Hepatocyte (in vitro differentiated cells): ENCODE results near the gene PVALEF. TPM values are rescaled to one million over a fixed set of nuclear protein-coding genes. Genes with fewer than 3 reads are reported as not detected.

Source experiments
- DNase-seq: peaks from one replicate; pipeline ENCODE4 v3.0.0-alpha.2; 2016; ENCODE audit warnings: low spot score
- H2AFZ ChIP-seq: fragments of 200-600 bp; sonication (generic); 2 replicates; pipeline ENCODE4 v1.6.0; 2016; ENCODE audit warnings: antibody characterized with exemption, mild to moderate bottlenecking
- H3K27ac ChIP-seq: fragments of 200-600 bp; sonication (generic); 2 replicates; pipeline ENCODE4 v1.5.1; 2016; ENCODE audit warnings: mild to moderate bottlenecking
- H3K27me3 ChIP-seq: fragments of 200-600 bp; sonication (generic); 2 replicates; pipeline ENCODE4 v1.6.1; 2016
- H3K36me3 ChIP-seq: fragments of 200-600 bp; sonication (generic); replicated peaks from 2 replicates; pipeline ENCODE4 v1.5.1; 2016; ENCODE audit warnings: low read depth; ENCODE audit not compliant: insufficient read depth
- H3K4me1 ChIP-seq: fragments of 200-600 bp; sonication (generic); 2 replicates; pipeline ENCODE4 v1.5.1; 2016; ENCODE audit warnings: mild to moderate bottlenecking, moderate library complexity; ENCODE audit not compliant: insufficient read depth
- H3K4me2 ChIP-seq: fragments of 200-600 bp; sonication (generic); 2 replicates; pipeline ENCODE4 v1.6.0; 2016
- H3K4me3 ChIP-seq: fragments of 200-600 bp; sonication (generic); 2 replicates; pipeline ENCODE4 v1.5.1; 2016; ENCODE audit warnings: mild to moderate bottlenecking
- H3K79me2 ChIP-seq: fragments of 200-600 bp; sonication (generic); 2 replicates; pipeline ENCODE4 v1.6.0; 2017; ENCODE audit warnings: mild to moderate bottlenecking
- H3K9me2 ChIP-seq: fragments of 200-600 bp; sonication (generic); replicated peaks from 2 replicates; pipeline ENCODE4 v1.6.0; 2017; ENCODE audit warnings: mild to moderate bottlenecking; ENCODE audit not compliant: insufficient read depth
- H3K9me3 ChIP-seq: fragments of 200-600 bp; sonication (generic); 2 replicates; pipeline ENCODE4 v1.5.1; 2016; ENCODE audit warnings: low read depth, mild to moderate bottlenecking
- H4K20me1 ChIP-seq: fragments of 200-600 bp; sonication (generic); 2 replicates; pipeline ENCODE4 v1.6.0; 2016; ENCODE audit warnings: mild to moderate bottlenecking; ENCODE audit not compliant: insufficient read depth, poor library complexity, severe bottlenecking
- CTCF ChIP-seq: fragments of 200-600 bp; sonication (generic); IDR thresholded peaks from 2 replicates; pipeline ENCODE4 v1.5.1; 2016; ENCODE audit warnings: antibody characterized with exemption, mild to moderate bottlenecking; ENCODE audit not compliant: poor library complexity
- EZH2 ChIP-seq: fragments of 200-600 bp; sonication (generic); IDR thresholded peaks from 2 replicates; pipeline ENCODE4 v1.6.1; 2016; ENCODE audit warnings: antibody characterized with exemption, mild to moderate bottlenecking, borderline replicate concordance
- EZH2phosphoT487 ChIP-seq: fragments of 200-600 bp; sonication (generic); IDR thresholded peaks from one replicate; pipeline ENCODE4 v1.6.1; 2018; ENCODE audit warnings: antibody characterized with exemption, mild to moderate bottlenecking, low read depth, moderate library complexity; ENCODE audit not compliant: unreplicated experiment, severe bottlenecking
- WGBS: methylation state at CpG from one replicate; pipeline ENCODE4 v1.1.6; 2016; ENCODE audit warnings: low lambda C conversion rate; ENCODE audit errors: missing lambda C conversion rate; 5-methylcytosine and 5-hydroxymethylcytosine counted together
- polyA plus RNA-seq: library from polyadenylated mRNA; unstranded; fragments of >200 nt; fragmentation: Nextera tagmentation; extraction: Ambion mirVana; gene quantifications from 2 replicates; pipeline ENCODE4 v1.2.1, GENCODE V29; 2016
- total RNA-seq: library from RNA; depleted of rRNA; stranded (reverse); fragments of >200 nt; gene quantifications from 2 replicates; pipeline ENCODE4 v1.2.3, GENCODE V29; 2014

The PVALEF gene
- total and polyA plus RNA-seq, 2 experiments from 2014 or later, result 0.15 TPM; not detected in 1

- Histone ChIP-seq H3K4me1 (no peaks in the 10 kb centered on the region), H3K27me3 (no peaks in the 10 kb centered on the region), H3K9me2 (no peaks in the 10 kb centered on the region), H3K27ac (no peak overlapping the region), H3K79me2 (no peaks in the 10 kb centered on the region), H3K4me2 (no peak overlapping the region), H2AFZ (no peak overlapping the region), H3K4me3 (no peak overlapping the region), H4K20me1 (no peaks in the 10 kb centered on the region), H3K36me3 (no peaks in the 10 kb centered on the region), H3K9me3 (no peaks in the 10 kb centered on the region)
- no peak for TF ChIP-seq EZH2phosphoT487
- DNase-seq, result no peak
- WGBS, result 92% methylated on average over 11 of the region's 14 CpGs
These were observed 32.1 kb downstream of the PVALEF start for GRCh38 chr17:81197409-81197795.

DNA sequence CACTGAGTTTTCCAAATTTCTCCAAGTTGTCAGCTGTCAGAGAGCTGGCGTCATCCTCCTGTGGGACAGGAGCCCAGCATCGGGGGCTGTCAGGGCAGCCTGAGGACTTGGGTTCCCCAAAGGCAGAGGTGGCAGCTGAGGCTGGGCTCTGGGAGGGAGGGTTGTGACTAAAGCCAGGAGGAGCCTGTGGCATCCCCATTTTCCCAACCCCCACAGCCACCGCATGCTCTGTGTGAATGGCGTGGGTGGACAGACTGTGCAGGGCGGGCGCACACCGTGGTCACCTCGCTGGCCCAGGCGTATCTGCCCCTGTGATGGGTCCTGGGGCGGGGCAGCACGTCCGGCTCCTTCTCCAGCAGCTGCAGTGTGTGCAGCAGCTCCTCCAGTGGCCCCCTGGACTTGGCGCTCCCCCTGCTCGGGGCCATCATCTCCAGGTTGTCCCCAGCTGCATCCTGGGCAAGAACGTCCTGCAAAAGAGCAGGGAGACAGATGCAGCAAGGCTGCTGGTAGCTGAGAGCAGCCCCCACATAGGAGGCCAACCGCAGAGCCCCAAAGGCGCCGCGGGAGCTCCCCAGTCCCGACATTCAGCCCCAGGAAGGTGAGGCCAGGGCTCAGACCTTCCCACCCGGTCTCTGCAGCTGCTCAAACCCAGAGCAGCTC, 32.7 kb downstream of the PVALEF start:
- H3K27ac ChIP-seq, result no peak overlapping the region
- no peaks in the 10 kb centered on the region for H3K9me2 ChIP-seq
- no peaks in the 10 kb centered on the region for H3K36me3 ChIP-seq
- whole genome bisulfite sequencing, result 96% methylated on average over 21 of the region's 21 CpGs
- no peaks in the 10 kb centered on the region for H4K20me1 ChIP-seq
- no peaks in the 10 kb centered on the region for H3K27me3 ChIP-seq
- H3K4me1 ChIP-seq, result no peaks in the 10 kb centered on the region
- H2AFZ ChIP-seq, result no peak overlapping the region
- H3K79me2 ChIP-seq, result no peaks in the 10 kb centered on the region
- no peaks in the 10 kb centered on the region for H3K9me3 ChIP-seq
- DNase-seq, result no peak
- TF ChIP-seq EZH2phosphoT487 (no peak), CTCF (no peak), EZH2 (no peak)
- H3K4me2 ChIP-seq, result no peak overlapping the region
- H3K4me3 ChIP-seq, result no peak overlapping the region

DNA sequence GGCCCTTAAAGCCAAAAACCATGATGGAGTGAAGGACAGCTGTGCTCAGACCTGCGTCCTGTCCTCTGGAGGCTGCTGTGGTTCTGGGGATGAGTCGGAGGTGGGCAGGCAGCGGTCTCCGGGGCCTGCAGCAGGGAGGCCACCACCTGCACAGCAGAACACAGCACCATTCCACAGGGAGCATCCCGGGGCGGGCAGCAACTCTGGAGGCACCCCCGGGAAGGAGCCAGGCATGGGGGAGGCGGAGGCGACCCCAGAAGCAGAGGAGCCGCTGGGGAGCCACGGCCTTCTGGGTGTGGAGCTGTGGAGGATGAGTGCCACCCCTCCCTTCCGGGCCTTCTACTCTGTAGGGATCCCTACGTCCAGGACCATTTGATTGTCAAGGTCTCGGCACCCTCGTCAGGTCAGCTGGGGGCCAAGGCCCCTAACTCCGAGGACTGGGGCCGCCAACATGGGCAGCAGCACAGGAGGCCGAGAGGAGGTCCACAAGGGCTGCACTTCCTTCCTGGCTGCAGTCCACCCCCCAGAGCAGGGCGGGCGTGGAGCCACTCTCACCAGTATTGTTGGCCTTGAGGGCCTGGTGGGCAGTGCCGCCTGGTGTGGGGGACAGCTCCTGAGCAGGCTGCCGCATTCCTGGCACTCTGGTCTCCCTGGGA, 33.6 kb downstream of the PVALEF start:
- Histone ChIP-seq H4K20me1 (no peaks in the 10 kb centered on the region), H3K36me3 (no peaks in the 10 kb centered on the region), H2AFZ (no peak overlapping the region), H3K27me3 (no peaks in the 10 kb centered on the region), H3K79me2 (no peaks in the 10 kb centered on the region), H3K4me2 (no peak overlapping the region), H3K9me3 (no peaks in the 10 kb centered on the region), H3K4me3 (no peak overlapping the region), H3K4me1 (no peaks in the 10 kb centered on the region), H3K27ac (no peak overlapping the region), H3K9me2 (no peaks in the 10 kb centered on the region)
- TF ChIP-seq CTCF, result no peak
- TF ChIP-seq EZH2, result no peak
- WGBS, result 95% methylated on average over 22 of the region's 22 CpGs
- no peak for DNase-seq

- Histone ChIP-seq H3K9me3 (no peaks in the 10 kb centered on the region), H3K36me3 (no peaks in the 10 kb centered on the region), H3K79me2 (no peaks in the 10 kb centered on the region), H3K9me2 (no peaks in the 10 kb centered on the region), H3K4me3 (no peak overlapping the region), H4K20me1 (no peaks in the 10 kb centered on the region), H3K4me1 (no peaks in the 10 kb centered on the region), H3K27ac (no peak overlapping the region), H3K27me3 (no peaks in the 10 kb centered on the region), H2AFZ (no peak overlapping the region), H3K4me2 (no peak overlapping the region)
- 97% methylated on average over 14 of the region's 18 CpGs for WGBS
- no peak for DNase-seq
- TF ChIP-seq CTCF (no peak), EZH2phosphoT487 (no peak), EZH2 (no peak)
These were observed 34.1 kb downstream of the PVALEF start for GRCh38 chr17:81199482-81199830.
